ENCODE data around the gene IGSF10.

The IGSF10 gene

DNA sequence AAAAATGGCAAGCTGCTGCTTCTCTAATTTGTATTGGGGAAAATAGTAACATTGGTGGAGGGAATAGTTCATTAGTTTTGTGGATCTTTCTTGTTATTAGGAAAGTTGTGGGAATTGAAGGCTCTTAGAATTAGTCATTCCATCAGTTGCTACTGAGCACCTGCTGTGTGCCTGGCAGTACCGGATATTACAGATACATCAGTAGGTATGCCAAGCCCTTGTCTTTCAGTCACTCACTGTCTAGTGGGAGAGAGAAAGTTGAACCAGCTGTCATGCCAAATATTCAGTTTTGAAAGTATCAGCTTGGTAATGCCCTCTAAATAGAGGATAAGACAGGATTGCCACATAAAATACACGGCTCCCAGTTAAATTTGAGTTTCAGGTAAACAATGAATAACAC lies 32.5 kb downstream of the IGSF10 start:
- in situ Hi-C loops (cut with MboI; ENCODE audit: low sequenced_read_pairs): loop anchor here (25.0 kb wide), 1 partner anchor 484 kb away; no protein-coding TSS in a partner anchor

DNA sequence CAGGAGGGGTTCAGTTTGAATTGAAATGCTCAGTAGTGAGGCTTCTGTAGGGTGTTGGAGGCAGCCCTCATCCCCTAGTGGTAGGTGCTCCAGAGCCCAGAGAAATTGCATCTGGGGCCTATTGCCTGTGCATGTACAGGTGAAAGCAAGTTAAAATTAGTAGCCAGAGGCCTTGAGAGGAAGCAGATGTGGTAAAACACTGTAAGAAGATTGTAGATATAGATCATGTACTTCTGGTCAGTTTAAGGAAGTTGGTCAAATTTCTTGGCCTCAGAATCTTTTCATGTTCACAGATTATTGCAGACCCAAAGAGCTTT lies 34.6 kb downstream of the IGSF10 start:
- in situ Hi-C loops (cut with MboI; ENCODE audit: low sequenced_read_pairs): loop anchor here (25.0 kb wide), 1 partner anchor 486 kb away; no protein-coding TSS in a partner anchor

DNA sequence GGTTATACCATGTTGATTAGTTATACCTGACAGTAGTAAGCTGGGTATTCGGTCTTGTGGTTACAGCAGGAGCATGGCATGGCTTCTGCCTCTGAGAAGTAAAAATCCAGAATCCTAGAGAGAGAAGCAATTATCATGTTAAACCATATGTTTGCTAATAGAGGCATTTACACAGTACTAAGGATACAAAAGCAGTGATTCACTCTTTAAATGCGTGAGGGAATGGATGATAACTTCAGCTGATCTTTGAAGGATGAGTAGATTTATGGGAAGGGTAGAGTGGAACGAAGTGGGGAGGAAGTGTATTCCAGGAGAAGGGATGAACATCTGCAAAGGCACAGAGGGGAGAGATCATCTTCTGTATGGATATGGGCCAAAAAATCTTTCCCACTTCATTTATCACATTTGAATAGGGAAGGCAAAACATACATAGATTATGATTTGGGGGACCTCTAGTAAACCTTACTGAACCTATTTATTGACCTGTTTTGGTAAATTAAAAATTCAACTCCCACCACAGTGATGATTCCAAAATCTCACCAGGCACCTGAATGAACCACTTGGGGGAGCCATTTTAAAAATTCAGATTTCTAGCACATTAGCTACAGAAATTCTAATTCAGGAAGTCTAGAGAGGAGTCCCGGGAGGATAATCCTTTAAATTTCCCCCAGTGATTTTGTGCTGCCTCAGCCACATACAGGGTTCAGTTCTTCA lies 35.1 kb downstream of the IGSF10 start:
- in situ Hi-C loops (cut with MboI; ENCODE audit: low sequenced_read_pairs): loop anchor here (25.0 kb wide), 1 partner anchor 487 kb away; no protein-coding TSS in a partner anchor

DNA sequence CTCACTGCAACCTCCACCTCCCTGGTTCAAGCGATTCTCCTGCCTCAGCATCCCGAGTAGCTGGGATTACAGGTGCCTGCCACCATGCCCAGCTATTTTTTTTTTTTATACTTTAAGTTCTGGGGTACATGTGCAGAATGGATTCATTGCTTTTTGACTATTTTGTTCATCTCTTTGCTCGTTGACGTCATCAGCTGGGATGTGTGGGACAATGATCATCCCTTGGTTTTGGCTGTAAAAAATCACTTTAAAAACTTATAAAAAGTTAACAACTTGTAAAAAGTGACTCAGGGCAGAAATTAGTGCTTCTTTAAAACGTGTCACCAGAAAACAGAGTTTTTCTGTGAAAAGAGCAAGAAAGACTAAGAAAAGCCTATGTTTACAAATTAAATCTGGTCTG lies 37.8 kb downstream of the IGSF10 start:
- in situ Hi-C loops (cut with MboI; ENCODE audit: low sequenced_read_pairs): no loop called here

DNA sequence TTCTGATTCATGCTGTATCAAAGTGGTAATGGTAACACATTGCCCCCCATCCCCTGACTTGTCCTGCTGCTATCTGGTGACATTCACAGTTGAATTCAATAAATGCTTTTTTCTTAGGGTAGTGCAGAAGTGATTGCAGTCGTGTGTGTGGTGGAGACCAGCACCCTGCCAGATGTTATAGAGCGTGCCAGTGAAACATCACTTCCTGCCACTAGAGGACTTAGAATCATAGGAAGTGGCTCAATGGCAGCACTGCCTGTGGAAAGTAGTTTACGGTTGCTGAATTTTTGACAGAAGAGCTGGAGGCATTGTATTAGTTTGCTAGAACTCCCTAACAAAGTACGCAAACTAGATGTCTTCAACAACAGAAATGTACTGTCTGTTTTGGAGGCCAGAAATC lies 38.9 kb downstream of the IGSF10 start:
- in situ Hi-C loops (cut with MboI; ENCODE audit: low sequenced_read_pairs): no loop called here

DNA sequence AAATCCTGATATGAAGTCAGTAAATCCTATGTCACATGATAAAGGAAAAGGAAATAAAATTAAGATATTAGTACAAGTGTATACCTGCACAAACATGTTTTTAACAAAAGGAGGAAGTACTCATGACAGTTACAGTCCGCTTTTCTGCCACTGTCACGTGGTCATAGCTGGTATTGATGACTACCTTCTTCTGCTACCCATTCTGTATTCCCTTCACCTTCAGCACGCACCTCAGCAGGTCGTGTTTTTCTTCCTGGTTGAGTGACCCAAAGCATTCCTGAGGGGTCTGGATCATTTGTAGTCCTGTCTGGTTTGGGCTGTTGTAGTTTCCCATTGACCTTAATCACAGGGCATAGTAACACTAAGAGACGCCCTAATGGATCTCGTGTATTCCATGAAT lies 41.1 kb downstream of the IGSF10 start:
- in situ Hi-C loops (cut with MboI; ENCODE audit: low sequenced_read_pairs): no loop called here

DNA sequence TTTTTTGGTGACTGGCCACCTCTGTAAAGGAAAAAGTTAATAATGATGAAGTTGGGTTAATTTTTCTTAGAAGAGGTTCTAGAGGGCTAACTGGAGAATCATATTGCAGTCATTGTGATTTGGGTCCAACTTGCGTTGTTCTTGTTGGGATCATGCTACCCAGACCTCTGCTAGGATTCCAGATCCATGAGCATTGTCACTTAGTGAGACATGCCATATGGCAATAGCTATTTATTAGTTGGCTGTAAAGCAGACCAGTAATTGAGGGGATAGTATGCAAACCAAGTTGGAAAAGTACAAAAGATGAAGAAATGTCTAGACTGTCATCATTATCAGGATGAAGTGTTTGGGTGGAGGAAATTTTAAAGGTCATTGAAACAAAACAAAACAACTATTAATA lies 45.6 kb downstream of the IGSF10 start:
- in situ Hi-C loops (cut with MboI; ENCODE audit: low sequenced_read_pairs): no loop called here

DNA sequence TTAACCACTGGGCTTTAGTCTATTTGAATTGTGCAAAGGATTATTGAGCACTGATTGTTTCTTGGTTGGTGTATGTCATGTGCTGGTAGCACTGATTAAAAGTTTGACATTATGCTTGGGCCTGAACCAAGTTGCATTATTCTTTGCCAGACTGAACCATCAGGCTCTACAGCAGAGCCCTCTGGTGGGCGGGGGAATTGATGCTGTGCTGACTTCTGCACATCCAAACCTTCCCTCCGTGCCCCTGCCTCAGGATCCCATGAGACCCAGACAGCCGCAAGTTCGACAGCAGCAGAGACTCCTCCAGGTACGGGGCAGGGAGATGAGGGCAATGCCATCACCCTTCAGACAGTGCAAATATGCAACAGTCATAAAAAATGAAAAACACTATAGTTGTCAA lies 47.9 kb downstream of the IGSF10 start:
- in situ Hi-C loops (cut with MboI; ENCODE audit: low sequenced_read_pairs): no loop called here
